ENCODE measurements around the gene YJEFN3. TPM values are rescaled to one million over a fixed set of nuclear protein-coding genes. Genes with fewer than 3 reads are reported as not detected.

Gene YJEFN3
- total RNA-seq (2021), result 10.2 to 11.9 TPM (median 11.1 TPM) in 3 replicates
- Bru-seq, nascent RNA, result percentile 47 among the genes with signal in this experiment
- long read RNA-seq, experiment 1, partial matches to known transcripts, result 0 of 2 reads
- long read RNA-seq, experiment 1, other reads (novel, unspliced or antisense), result 1 of 2 reads
- long read RNA-seq, experiment 2, partial matches to known transcripts, result 1 of 1 reads
- long read RNA-seq, experiment 2, other reads (novel, unspliced or antisense), result 0 of 1 reads
- long read RNA-seq, experiment 3, partial matches to known transcripts, result 0 of 1 reads
- long read RNA-seq, experiment 3, other reads (novel, unspliced or antisense), result 0 of 1 reads

- DNase-seq (ENCODE audit: low spot score), result peak; percentile 79
- peak; percentile 62 for ATAC-seq
- ChIA-PET CTCF (interaction anchor here (0.5 to 14.4 kb wide), 6 partner anchors 12 to 354 kb away, joined by 3 to 408 read pairs (median 4); partner anchors contain the start of gene GMIP), POLR2A (interaction anchor here (0.6 to 1.2 kb wide), 3 partner anchors 22 to 162 kb away, joined by 3 to 5 read pairs (median 3); no protein-coding TSS in a partner anchor)
- no peaks in the 10 kb centered on the region for H3K9me3 Mint-ChIP-seq
- H3K4me1 Mint-ChIP-seq, result peaks cover 16% of the 10 kb centered on the region
- TF ChIP-seq NFYB (CRISPR knock-in tag; conservative IDR thresholded peaks at IDR 0.05; ENCODE audit: low read depth), result peak; percentile 69
- TF ChIP-seq KAT7 (CRISPR knock-in tag; IDR thresholded peaks at IDR 0.05; ENCODE audit: borderline replicate concordance), result no peak
- TF ChIP-seq SMAD4 (CRISPR knock-in tag; IDR thresholded peaks at IDR 0.05), result no peak
- TF ChIP-seq ARID4B (CRISPR knock-in tag; IDR thresholded peaks at IDR 0.05; ENCODE audit: borderline replicate concordance), result no peak
- no peak for TF ChIP-seq TCF7 (CRISPR knock-in tag; IDR thresholded peaks at IDR 0.05; ENCODE audit: low read depth)
- peak within 1 kb of the TSS; percentile 25; the same call in 1 of the 2 replicates for H3K4me3 Mint-ChIP-seq
- H3K27ac Mint-ChIP-seq, result 0 out of 2 replicates have a peak within 1 kb of the TSS, but pooled peaks have one; percentile 57
- H3K36me3 Mint-ChIP-seq, result peaks cover 5% of the 10 kb centered on the region; the same call in 1 of the 2 replicates
- H3K27me3 Mint-ChIP-seq (ENCODE audit: low read depth), result no peaks in the 10 kb centered on the region; the same call in 1 of the 2 replicates
These were observed at the start of gene YJEFN3 for GRCh38 chr19:19528721-19529490. Gene YJEFN3 (plus strand): TSS chr19:19528911. CDS start chr19:19528933, 22 bp downstream.

- no peak for DNase-seq (ENCODE audit: low spot score)
- Mint-ChIP-seq H3K27me3 (ENCODE audit: low read depth) (no peaks in the 10 kb centered on the region), H3K4me1 (peaks cover 49% of the 10 kb centered on the region), H3K36me3 (peaks cover 10% of the 10 kb centered on the region), H3K9me3 (no peaks in the 10 kb centered on the region), H3K4me3 (no peak overlapping the region), H3K27ac (peak overlapping the region; percentile 15; the same call in 1 of the 2 replicates)
- ChIA-PET POLR2A (no interaction called here), CTCF (no interaction called here)
- TF ChIP-seq ZBTB21 (CRISPR knock-in tag; IDR thresholded peaks at IDR 0.05; ENCODE audit: borderline replicate concordance), result no peak
- no peak for TF ChIP-seq NR3C1 (CRISPR knock-in tag; conservative IDR thresholded peaks at IDR 0.05; ENCODE audit: low read depth)
- TF ChIP-seq NR1H2 (CRISPR knock-in tag; IDR thresholded peaks at IDR 0.05), result no peak
- no peak for TF ChIP-seq PRRX2 (CRISPR knock-in tag; IDR thresholded peaks at IDR 0.05)
- TF ChIP-seq ELF4 (CRISPR knock-in tag; IDR thresholded peaks at IDR 0.05; ENCODE audit: low read depth), result no peak
- TF ChIP-seq MYBL2 (CRISPR knock-in tag; IDR thresholded peaks at IDR 0.05), result no peak
- no peak for TF ChIP-seq NR2C2 (CRISPR knock-in tag; IDR thresholded peaks at IDR 0.05)
- ATAC-seq, result no peak
These were observed 48.0 kb upstream of the YJEFN3 start for GRCh38 chr19:19480688-19481087.

- ATAC-seq, result no peak
- H3K9me3 Mint-ChIP-seq, result no peaks in the 10 kb centered on the region
- H3K36me3 Mint-ChIP-seq, result peaks cover 10% of the 10 kb centered on the region
- H3K27ac Mint-ChIP-seq, result peak overlapping the region; percentile 57
- POLR2A ChIA-PET, result no interaction called here
- CTCF ChIA-PET, result interaction anchor here (1.3 kb wide), 1 partner anchor 116 kb away, joined by 6 read pairs; no protein-coding TSS in a partner anchor
- H3K27me3 Mint-ChIP-seq (ENCODE audit: low read depth), result no peaks in the 10 kb centered on the region
- peaks cover 47% of the 10 kb centered on the region for H3K4me1 Mint-ChIP-seq
- TF ChIP-seq CREB1 (CRISPR knock-in tag; IDR thresholded peaks at IDR 0.05), result no peak
- no peak for TF ChIP-seq E2F4 (CRISPR knock-in tag; IDR thresholded peaks at IDR 0.05; ENCODE audit: borderline replicate concordance, low read depth)
- no peak for TF ChIP-seq ATF1 (CRISPR knock-in tag; IDR thresholded peaks at IDR 0.05)
- no peak for TF ChIP-seq CBFB (CRISPR knock-in tag; IDR thresholded peaks at IDR 0.05; ENCODE audit: low read depth)
- TF ChIP-seq ZNF423 (CRISPR knock-in tag; IDR thresholded peaks at IDR 0.05), result no peak
- no peak for TF ChIP-seq ESRRA (CRISPR knock-in tag; IDR thresholded peaks at IDR 0.05; ENCODE audit: borderline replicate concordance)
- no peak for TF ChIP-seq MAX (CRISPR knock-in tag; IDR thresholded peaks at IDR 0.05)
- TF ChIP-seq ZNF232 (CRISPR knock-in tag; IDR thresholded peaks at IDR 0.05), result no peak
- no peak overlapping the region for H3K4me3 Mint-ChIP-seq
- DNase-seq (ENCODE audit: low spot score), result no peak
These were observed 45.7 kb upstream of the YJEFN3 start for GRCh38 chr19:19482809-19483596.
